ENCODE results near the gene DCUN1D2. TPM values are rescaled to one million over a fixed set of nuclear protein-coding genes. Genes with fewer than 3 reads are reported as not detected.

The DCUN1D2 gene
- total RNA-seq, 1 experiment from 2014 or later: 33.0 TPM

GRCh38 chr13:113475280-113475679, 15.2 kb downstream of the DCUN1D2 start:
- Histone ChIP-seq H3K36me3 (ENCODE audit: low read depth) (peaks cover 34% of the 10 kb centered on the region), H3K79me2 (ENCODE audit: low read depth) (no peaks in the 10 kb centered on the region), H3F3A (ENCODE audit: insufficient read depth, low read depth) (no peaks in the 10 kb centered on the region; the same call in 1 of the 2 replicates), H2AFZ (no peak overlapping the region), H3K27ac (no peak overlapping the region), H3K9me2 (ENCODE audit: insufficient read depth) (no peaks in the 10 kb centered on the region), H4K20me1 (ENCODE audit: insufficient read depth) (peaks cover 5% of the 10 kb centered on the region), H3K4me1 (replicated peaks; ENCODE audit: insufficient read depth) (no peaks in the 10 kb centered on the region), H3K9me3 (ENCODE audit: insufficient read depth, low read depth) (no peaks in the 10 kb centered on the region), H3K27me3 (ENCODE audit: insufficient read depth, low read depth) (no peaks in the 10 kb centered on the region), H3K4me2 (no peak overlapping the region), H3K4me3 (no peak overlapping the region)
- intact Hi-C loops (cut with micrococcal nuclease; ENCODE audit: unreplicated experiment): no loop called here
- POLR2A ChIA-PET (ENCODE audit: unreplicated experiment): no interaction called here
- CTCF ChIA-PET: no interaction called here
- TF ChIP-seq EZH2 (IDR thresholded peaks at IDR 0.05; ENCODE audit: low read depth): no peak
- TF ChIP-seq CTCF (conservative IDR thresholded peaks at IDR 0.05): no peak
- no peak for DNase-seq
- BruUV-seq (replicated peaks): no TSS peak

- H4K20me1 ChIP-seq (ENCODE audit: insufficient read depth): peaks cover 5% of the 10 kb centered on the region
- ChIA-PET CTCF (no interaction called here), POLR2A (ENCODE audit: unreplicated experiment) (no interaction called here)
- no peak overlapping the region for H3K4me2 ChIP-seq
- peaks cover 30% of the 10 kb centered on the region for H3K36me3 ChIP-seq (ENCODE audit: low read depth)
- H3F3A ChIP-seq (ENCODE audit: insufficient read depth, low read depth): no peaks in the 10 kb centered on the region; the same call in 1 of the 2 replicates
- no peak overlapping the region for H3K27ac ChIP-seq
- no peaks in the 10 kb centered on the region for H3K79me2 ChIP-seq (ENCODE audit: low read depth)
- H2AFZ ChIP-seq: no peak overlapping the region
- no peaks in the 10 kb centered on the region for H3K9me2 ChIP-seq (ENCODE audit: insufficient read depth)
- no peak overlapping the region for H3K4me3 ChIP-seq
- no peaks in the 10 kb centered on the region for H3K4me1 ChIP-seq (replicated peaks; ENCODE audit: insufficient read depth)
- DNase-seq: no peak
- no TSS peak for BruUV-seq (replicated peaks)
- intact Hi-C loops (cut with micrococcal nuclease; ENCODE audit: unreplicated experiment): no loop called here
- no peaks in the 10 kb centered on the region for H3K27me3 ChIP-seq (ENCODE audit: insufficient read depth, low read depth)
- TF ChIP-seq EZH2 (IDR thresholded peaks at IDR 0.05; ENCODE audit: low read depth) (no peak), CTCF (conservative IDR thresholded peaks at IDR 0.05) (no peak)
- no peaks in the 10 kb centered on the region for H3K9me3 ChIP-seq (ENCODE audit: insufficient read depth, low read depth)
Observed at GRCh38 chr13:113474179-113474578, 16.3 kb downstream of the DCUN1D2 start.

- intact Hi-C loops (cut with micrococcal nuclease; ENCODE audit: unreplicated experiment): no loop called here
- TF ChIP-seq CTCF (conservative IDR thresholded peaks at IDR 0.05) (no peak), EZH2 (IDR thresholded peaks at IDR 0.05; ENCODE audit: low read depth) (no peak)
- ChIA-PET CTCF (interaction anchor here (0.7 kb wide), 1 partner anchor 274 kb away, joined by 3 read pairs; no protein-coding TSS in a partner anchor), POLR2A (ENCODE audit: unreplicated experiment) (no interaction called here)
- H4K20me1 ChIP-seq (ENCODE audit: insufficient read depth): no peaks in the 10 kb centered on the region; the same call in 1 of the 2 replicates
- H3K36me3 ChIP-seq (ENCODE audit: low read depth): peaks cover 16% of the 10 kb centered on the region; the same call in 1 of the 2 replicates
- no TSS peak for BruUV-seq (replicated peaks)
- no peaks in the 10 kb centered on the region for H3K27me3 ChIP-seq (ENCODE audit: insufficient read depth, low read depth)
- no peak overlapping the region for H3K4me3 ChIP-seq
- no peaks in the 10 kb centered on the region for H3K9me2 ChIP-seq (ENCODE audit: insufficient read depth)
- no peaks in the 10 kb centered on the region for H3K79me2 ChIP-seq (ENCODE audit: low read depth)
- no peak overlapping the region for H2AFZ ChIP-seq
- H3F3A ChIP-seq (ENCODE audit: insufficient read depth, low read depth): no peaks in the 10 kb centered on the region
- H3K9me3 ChIP-seq (ENCODE audit: insufficient read depth, low read depth): no peaks in the 10 kb centered on the region
- no peak overlapping the region for H3K4me2 ChIP-seq
- DNase-seq: no peak
- no peak overlapping the region for H3K27ac ChIP-seq
- H3K4me1 ChIP-seq (replicated peaks; ENCODE audit: insufficient read depth): no peaks in the 10 kb centered on the region
Observed at GRCh38 chr13:113472355-113473025, 18.0 kb downstream of the DCUN1D2 start.
